NB4 (cell line): ENCODE measurements around the gene POFUT2.

ENCODE experiments used
- CTCF ChIP-seq: IDR thresholded peaks from one replicate; pipeline ENCODE4 v1.5.1; 2012; ENCODE audit warnings: low read depth, low read length
- POLR2A ChIP-seq: IDR thresholded peaks from 2 replicates; pipeline ENCODE4 v1.6.1; 2011; ENCODE audit warnings: mild to moderate bottlenecking; ENCODE audit not compliant: insufficient read length; ENCODE audit errors: extremely low read depth

- TF ChIP-seq CTCF (no peak), POLR2A (no peak)
These were observed 22.3 kb upstream of the POFUT2 start for GRCh38 chr21:45309987-45310381.
